GM12878 (cell line): Measurements from ENCODE around the gene TSC22D1. TPM values are rescaled to one million over a fixed set of nuclear protein-coding genes. Genes with fewer than 3 reads are reported as not detected.

ENCODE experiments used
- ATAC-seq: fragments of 200-7000 bp; cut with Tn5 transposase; 3 replicates; pipeline ENCODE4 v1.9.1; 2020; ENCODE audit warnings: mild to moderate bottlenecking, moderate library complexity
- BruUV-seq: library from RNA; stranded (reverse); fragments of 400-500 nt; replicated peaks from 2 replicates; lab custom pipeline; 2021; lab: Mats Ljungman, UMichigan
- CTCF ChIA-PET: fragments of 300-600 bp; sonication (Branson Sonifier 250); formaldehyde crosslinking; extraction: SDS; loops from one replicate; lab custom pipeline; 2021; ENCODE audit warnings: inconsistent platforms; lab: Yijun Ruan, JAX
- POLR2A ChIA-PET: fragments of 350-600 bp; formaldehyde crosslinking; extraction: SDS; loops from one replicate; lab custom pipeline; 2021; ENCODE audit warnings: inconsistent platforms; lab: Charles Lee
- RAD21 ChIA-PET: fragments of 300-600 bp; sonication (Branson Sonifier 250); formaldehyde crosslinking; loops from one replicate; lab custom pipeline; 2023; ENCODE audit warnings: antibody characterized with exemption; ENCODE audit not compliant: unreplicated experiment; lab: Charles Lee
- SMC1A ChIA-PET: fragments of 300-600 bp; sonication (Branson Sonifier 250); formaldehyde crosslinking; loops from one replicate; lab custom pipeline; 2023; ENCODE audit not compliant: unreplicated experiment, uncharacterized antibody; lab: Charles Lee
- DNase-seq: peaks from one replicate; pipeline ENCODE4 v3.0.0-alpha.2; 2011; ENCODE audit warnings: low read depth, low spot score
- FAIRE-seq: peaks from 3 replicates; lab custom pipeline; 2011; peaks lifted over from hg19 to GRCh38; lab: Jason Lieb, UNC
- H2AFZ ChIP-seq: 2 replicates; pipeline ENCODE4 v1.6.0; 2011; ENCODE audit warnings: low read depth, low read length, control low read depth; ENCODE audit not compliant: control insufficient read depth
- H3K27ac ChIP-seq: 2 replicates; pipeline ENCODE4 v1.5.1; 2011; ENCODE audit warnings: control low read depth; ENCODE audit not compliant: control insufficient read depth, insufficient read depth
- H3K27me3 ChIP-seq, 2 experiments: replicated peaks in 1 of 2; 2 replicates each; pipeline versions ENCODE4 v1.6.0 to v1.6.1; 2011; ENCODE audit warnings: low read length in 1 of 2; ENCODE audit not compliant: control insufficient read depth in 2 of 2, insufficient read depth in 2 of 2
- H3K36me3 ChIP-seq, 2 experiments: 2 replicates each; pipeline ENCODE4 v1.5.1; 2011; ENCODE audit warnings: low read length in 1 of 2; ENCODE audit not compliant: control insufficient read depth in 2 of 2, insufficient read depth in 2 of 2
- H3K4me1 ChIP-seq: 2 replicates; pipeline ENCODE4 v1.6.1; 2011; ENCODE audit warnings: mild to moderate bottlenecking, low read length, moderate library complexity, mixed read lengths; ENCODE audit not compliant: control insufficient read depth, insufficient read depth
- H3K4me2 ChIP-seq: 2 replicates; pipeline ENCODE4 v1.6.0; 2011; ENCODE audit warnings: control low read depth; ENCODE audit not compliant: control insufficient read depth, insufficient read depth
- H3K4me3 ChIP-seq: fragments of 200-600 bp; sonication (generic); 2 replicates; pipeline ENCODE4 v1.5.1; 2016
- H3K79me2 ChIP-seq: 2 replicates; pipeline ENCODE4 v1.6.0; 2011; ENCODE audit warnings: low read length; ENCODE audit not compliant: control insufficient read depth, insufficient read depth
- H3K9ac ChIP-seq: 2 replicates; pipeline ENCODE4 v1.8.0; 2011; ENCODE audit warnings: low read length, control low read depth, mixed read lengths; ENCODE audit not compliant: control insufficient read depth, insufficient read depth
- H3K9me3 ChIP-seq: replicated peaks from 3 replicates; pipeline ENCODE4 v1.5.1; 2011; ENCODE audit warnings: mild to moderate bottlenecking, low read length; ENCODE audit not compliant: control insufficient read depth, insufficient read depth
- H4K20me1 ChIP-seq: 2 replicates; pipeline ENCODE4 v1.6.0; 2011; ENCODE audit not compliant: control insufficient read depth, insufficient read depth
- SUZ12 ChIP-seq: fragments of 200-600 bp; sonication (generic); IDR thresholded peaks from one replicate; pipeline ENCODE4 v1.6.1; 2018; ENCODE audit warnings: antibody characterized with exemption, mild to moderate bottlenecking; ENCODE audit not compliant: unreplicated experiment
- WGBS: methylation state at CpG from one replicate; pipeline ENCODE4 v1.1.6; 2016; ENCODE audit warnings: low lambda C conversion rate; ENCODE audit not compliant: insufficient replicate concordance, insufficient coverage; ENCODE audit errors: missing lambda C conversion rate; 5-methylcytosine and 5-hydroxymethylcytosine counted together
- in situ Hi-C: fragments of 300-500 bp; cut with MboI; formaldehyde crosslinking; loops from 9 replicates; pipeline ENCODE4 v1.14.3; 2018; ENCODE audit warnings: mixed read lengths
- intact Hi-C: fragments of 100-400 bp; cut with micrococcal nuclease; formaldehyde crosslinking; loops from one replicate; pipeline ENCODE4 v1.14.2; 2022; ENCODE audit not compliant: unreplicated experiment
- polyA plus RNA-seq, 11 experiments: library from polyadenylated mRNA; depleted of rRNA in 4 of 11; unstranded in 6 of 11; stranded (reverse) in 5 of 11; fragments of >200 nt; fragmentation: Nextera tagmentation in 4 of 11; fragmentation: Illumina TruSeq in 1 of 11; extraction: Ambion mirVana in 4 of 11; extraction: Trizol in 1 of 11; gene quantifications; 1 replicate in 1 of 11; 2 replicates in 10 of 11; pipeline versions ENCODE4 v1.2.1 to v1.2.3, GENCODE V29; 2011 to 2016; ENCODE audit warnings: inconsistent platforms in 2 of 11, missing spikeins in 2 of 11, low read depth in 1 of 11
- total RNA-seq, 4 experiments: library from RNA; depleted of rRNA in 3 of 4; stranded (reverse); fragments of >200 nt in 3 of 4; fragmentation: Illumina TruSeq in 1 of 4; extraction: Trizol in 1 of 4; gene quantifications; 2 replicates each; pipeline versions ENCODE4 v1.2.1 to v1.2.3, GENCODE V29; 2013 to 2021
- TF ChIP-seq, protein P1 (sequence below): fragments of 150-350 bp; IDR thresholded peaks from 2 replicates; pipeline ENCODE4 v1.6.1; 2014; ENCODE audit warnings: mild to moderate bottlenecking, low read depth, low read length

The TSC22D1 gene
- total and polyA plus RNA-seq, 10 of the 15 experiments (the other 5 are each of a cell fraction or from before 2014, with no cell fraction given), result 0.37 to 15.7 (median 7.5) TPM

GRCh38 chr13:44435919-44436510 lies 140.1 kb downstream of the TSC22D1 start:
- H3K4me3 ChIP-seq, result peak overlapping the region; percentile 47; the same call in 1 of the 2 replicates
- peak overlapping the region; percentile 78 for H3K9ac ChIP-seq
- WGBS, result 0% methylated on average over 9 of the region's 9 CpGs
- ChIA-PET POLR2A (no interaction called here), RAD21 (interaction anchor here (0.7 to 1.4 kb wide), 2 partner anchors 156 to 528 kb away, joined by 3 read pairs; no protein-coding TSS in a partner anchor), SMC1A (interaction anchor here (1.2 to 2.3 kb wide), 4 partner anchors 384 to 536 kb away, joined by 3 to 11 read pairs (median 6); no protein-coding TSS in a partner anchor), CTCF (interaction anchor here (2.0 to 3.4 kb wide), 3 partner anchors 388 to 530 kb away, joined by 7 to 25 read pairs (median 18); no protein-coding TSS in a partner anchor)
- BruUV-seq, result no TSS peak
- peak overlapping the region; percentile 54; the same call in 1 of the 2 replicates for H3K27ac ChIP-seq
- H3K27me3 ChIP-seq, result peaks cover 5 to 15% of the 10 kb centered on the region in 2 experiments
- intact Hi-C loops (loop anchor here (5.0 kb wide), 1 partner anchor 194 kb away; no protein-coding TSS in a partner anchor), in situ Hi-C loops (loop anchor here (5.0 kb wide), 3 partner anchors 244 to 529 kb away; no protein-coding TSS in a partner anchor)
- no peaks in the 10 kb centered on the region for H3K9me3 ChIP-seq
- peak; percentile 21 for TF ChIP-seq SUZ12
- TF ChIP-seq, protein P1, sequence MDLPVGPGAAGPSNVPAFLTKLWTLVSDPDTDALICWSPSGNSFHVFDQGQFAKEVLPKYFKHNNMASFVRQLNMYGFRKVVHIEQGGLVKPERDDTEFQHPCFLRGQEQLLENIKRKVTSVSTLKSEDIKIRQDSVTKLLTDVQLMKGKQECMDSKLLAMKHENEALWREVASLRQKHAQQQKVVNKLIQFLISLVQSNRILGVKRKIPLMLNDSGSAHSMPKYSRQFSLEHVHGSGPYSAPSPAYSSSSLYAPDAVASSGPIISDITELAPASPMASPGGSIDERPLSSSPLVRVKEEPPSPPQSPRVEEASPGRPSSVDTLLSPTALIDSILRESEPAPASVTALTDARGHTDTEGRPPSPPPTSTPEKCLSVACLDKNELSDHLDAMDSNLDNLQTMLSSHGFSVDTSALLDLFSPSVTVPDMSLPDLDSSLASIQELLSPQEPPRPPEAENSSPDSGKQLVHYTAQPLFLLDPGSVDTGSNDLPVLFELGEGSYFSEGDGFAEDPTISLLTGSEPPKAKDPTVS, result no peak
- no peaks in the 10 kb centered on the region for H4K20me1 ChIP-seq
- no peaks in the 10 kb centered on the region for H3K36me3 ChIP-seq
- H3K4me2 ChIP-seq, result peak overlapping the region; percentile 95
- ATAC-seq, result no peak
- FAIRE-seq, result no peak
- H3K4me1 ChIP-seq, result peaks cover 5% of the 10 kb centered on the region
- no peak for DNase-seq
- peak overlapping the region; percentile 64 for H2AFZ ChIP-seq
- no peaks in the 10 kb centered on the region for H3K79me2 ChIP-seq
